H9 (cell line): ENCODE results near the gene NTMT2. TPM values are rescaled to one million over a fixed set of nuclear protein-coding genes. Genes with fewer than 3 reads are reported as not detected.

Experiments used
- DNase-seq: peaks from one replicate; pipeline ENCODE4 v3.0.0-alpha.2; 2017
- H2AFZ ChIP-seq: one replicate; pipeline ENCODE4 v1.6.1; 2013; ENCODE audit warnings: mild to moderate bottlenecking, low read length, control low read depth, moderate library complexity
- H2AK5ac ChIP-seq: 2 replicates; pipeline ENCODE4 v1.6.1; 2013; ENCODE audit warnings: low read length, control low read depth, mixed read lengths; ENCODE audit not compliant: insufficient read length
- H2BK120ac ChIP-seq: one replicate; pipeline ENCODE4 v1.6.1; 2013; ENCODE audit warnings: low read depth, mild to moderate bottlenecking, low read length, control low read depth, inconsistent platforms; ENCODE audit not compliant: poor library complexity, severe bottlenecking
- H2BK12ac ChIP-seq: 2 replicates; pipeline ENCODE4 v1.6.1; 2013; ENCODE audit warnings: low read length, control low read depth, mixed read lengths, low read depth; ENCODE audit not compliant: insufficient read length
- H2BK15ac ChIP-seq: 2 replicates; pipeline ENCODE4 v1.6.1; 2013; ENCODE audit warnings: low read depth, low read length, control low read depth
- H2BK20ac ChIP-seq: one replicate; pipeline ENCODE4 v1.6.1; 2013; ENCODE audit warnings: low read depth, mild to moderate bottlenecking, low read length, control low read depth, inconsistent platforms; ENCODE audit not compliant: poor library complexity, severe bottlenecking
- H2BK5ac ChIP-seq: 2 replicates; pipeline ENCODE4 v1.6.1; 2013; ENCODE audit warnings: low read length, control low read depth, mixed read lengths; ENCODE audit not compliant: insufficient read length
- H3K14ac ChIP-seq: 2 replicates; pipeline ENCODE4 v1.6.1; 2013; ENCODE audit warnings: low read length, control low read depth; ENCODE audit not compliant: insufficient read depth
- H3K18ac ChIP-seq: 2 replicates; pipeline ENCODE4 v1.6.1; 2013; ENCODE audit warnings: low read depth, mild to moderate bottlenecking, mixed read lengths, low read length, control low read depth; ENCODE audit not compliant: insufficient read length
- H3K23ac ChIP-seq: 2 replicates; pipeline ENCODE4 v1.6.1; 2013; ENCODE audit warnings: low read length, control low read depth, mixed read lengths, low read depth; ENCODE audit not compliant: insufficient read length
- H3K23me2 ChIP-seq: 2 replicates; pipeline ENCODE4 v1.6.1; 2013; ENCODE audit warnings: low read depth, mild to moderate bottlenecking, mixed read lengths, low read length, control low read depth; ENCODE audit not compliant: insufficient read length, poor library complexity, severe bottlenecking
- H3K27ac ChIP-seq: 2 replicates; pipeline ENCODE4 v1.5.1; 2013; ENCODE audit warnings: low read length, control low read depth, mixed read lengths, low read depth; ENCODE audit not compliant: insufficient read length
- H3K27me3 ChIP-seq: 2 replicates; pipeline ENCODE4 v1.6.1; 2013; ENCODE audit warnings: low read length, control low read depth, inconsistent platforms; ENCODE audit not compliant: insufficient read depth
- H3K4ac ChIP-seq: 2 replicates; pipeline ENCODE4 v1.6.1; 2013; ENCODE audit warnings: low read depth, mild to moderate bottlenecking, control low read depth, inconsistent platforms, low read length, moderate library complexity
- H3K4me1 ChIP-seq: 2 replicates; pipeline ENCODE4 v1.6.1; 2013; ENCODE audit warnings: low read length, control low read depth, inconsistent platforms; ENCODE audit not compliant: insufficient read depth
- H3K4me2 ChIP-seq: 2 replicates; pipeline ENCODE4 v1.6.1; 2013; ENCODE audit warnings: low read length, control low read depth, mixed read lengths; ENCODE audit not compliant: insufficient read length, insufficient read depth
- H3K56ac ChIP-seq: 2 replicates; pipeline ENCODE4 v1.6.1; 2013; ENCODE audit warnings: low read depth, mild to moderate bottlenecking, mixed read lengths, low read length, control low read depth; ENCODE audit not compliant: insufficient read length
- H3K79me1 ChIP-seq: 2 replicates; pipeline ENCODE4 v1.6.1; 2013; ENCODE audit warnings: low read depth, mild to moderate bottlenecking, moderate library complexity, low read length, control low read depth, inconsistent platforms; ENCODE audit not compliant: insufficient read depth, poor library complexity, severe bottlenecking
- H3K79me2 ChIP-seq: 2 replicates; pipeline ENCODE4 v1.6.1; 2013; ENCODE audit warnings: low read length, control low read depth, inconsistent platforms; ENCODE audit not compliant: insufficient read depth
- H3K9ac ChIP-seq: 2 replicates; pipeline ENCODE4 v1.6.1; 2013; ENCODE audit warnings: low read length, control low read depth, mixed read lengths; ENCODE audit not compliant: insufficient read length; ENCODE audit errors: extremely low read depth
- H3K9me3 ChIP-seq: one replicate; pipeline ENCODE4 v1.6.1; 2013; ENCODE audit warnings: low read depth, low read length, inconsistent platforms; ENCODE audit not compliant: control insufficient read depth
- H3T11ph ChIP-seq: one replicate; pipeline ENCODE4 v1.6.1; 2013; ENCODE audit warnings: mild to moderate bottlenecking, low read length, control low read depth, inconsistent platforms
- H4K20me1 ChIP-seq: one replicate; pipeline ENCODE4 v1.6.1; 2013; ENCODE audit not compliant: control insufficient read depth, insufficient read length, insufficient read depth
- H4K5ac ChIP-seq: 2 replicates; pipeline ENCODE4 v1.6.1; 2013; ENCODE audit warnings: low read depth, mild to moderate bottlenecking, mixed read lengths, low read length, control low read depth; ENCODE audit not compliant: insufficient read length
- H4K8ac ChIP-seq: replicated peaks from 2 replicates; pipeline ENCODE4 v1.6.1; 2013; ENCODE audit warnings: low read length, control low read depth, mixed read lengths, low read depth; ENCODE audit not compliant: insufficient read length
- H4K91ac ChIP-seq: 2 replicates; pipeline ENCODE4 v1.6.1; 2013; ENCODE audit warnings: low read depth, mild to moderate bottlenecking, moderate library complexity, mixed read lengths, low read length, control low read depth; ENCODE audit not compliant: insufficient read length
- H3K27ac Mint-ChIP-seq, 3 experiments: 2 replicates in 2 of 3; 3 replicates in 1 of 3; pipeline ENCODE4 v1.8.0; 2020 to 2021; ENCODE audit warnings: mixed read lengths in 3 of 3, mild to moderate bottlenecking in 1 of 3, moderate library complexity in 1 of 3
- H3K27me3 Mint-ChIP-seq: 2 replicates; pipeline ENCODE4 v1.8.0; 2021; ENCODE audit warnings: low read depth, mild to moderate bottlenecking, moderate library complexity, mixed read lengths
- H3K36me3 Mint-ChIP-seq, 3 experiments: 2 replicates in 2 of 3; 3 replicates in 1 of 3; pipeline ENCODE4 v1.8.0; 2020 to 2021; ENCODE audit warnings: low read depth in 3 of 3, mixed read lengths in 3 of 3; ENCODE audit not compliant: insufficient read depth in 1 of 3
- H3K4me1 Mint-ChIP-seq, 2 experiments: 2 replicates each; pipeline ENCODE4 v1.8.0; 2020; ENCODE audit warnings: mixed read lengths in 2 of 2
- H3K4me3 Mint-ChIP-seq, 2 experiments: 2 replicates in 1 of 2; 3 replicates in 1 of 2; pipeline ENCODE4 v1.8.0; 2020 to 2021; ENCODE audit warnings: mild to moderate bottlenecking in 2 of 2, mixed read lengths in 2 of 2, moderate library complexity in 1 of 2
- H3K9me3 Mint-ChIP-seq, 2 experiments: 2 replicates in 1 of 2; 3 replicates in 1 of 2; pipeline ENCODE4 v1.8.0; 2020; ENCODE audit warnings: mild to moderate bottlenecking in 2 of 2, mixed read lengths in 2 of 2, moderate library complexity in 1 of 2
- WGBS: extraction: QIAGEN DNeasy Blood & Tissue Kit; methylation state at CpG from one replicate; pipeline ENCODE4 v1.1.7; 2013; ENCODE audit warnings: missing lambda C conversion rate, low lambda C conversion rate, mixed read lengths; ENCODE audit not compliant: insufficient read length; ENCODE audit errors: extremely low coverage; 5-methylcytosine and 5-hydroxymethylcytosine counted together
- total RNA-seq: library from RNA; stranded (reverse); gene quantifications from 2 replicates; pipeline ENCODE4 v1.2.1, GENCODE V29; 2021
- TF ChIP-seq, protein P1 (sequence below): fragments of 200-600 bp; sonication (generic); conservative IDR thresholded peaks from 3 replicates; pipeline ENCODE4 v1.8.0; 2021; ENCODE audit warnings: antibody characterized with exemption, mild to moderate bottlenecking

The NTMT2 gene
- total RNA-seq, 1 experiment from 2014 or later, result 0.28 TPM

DNA sequence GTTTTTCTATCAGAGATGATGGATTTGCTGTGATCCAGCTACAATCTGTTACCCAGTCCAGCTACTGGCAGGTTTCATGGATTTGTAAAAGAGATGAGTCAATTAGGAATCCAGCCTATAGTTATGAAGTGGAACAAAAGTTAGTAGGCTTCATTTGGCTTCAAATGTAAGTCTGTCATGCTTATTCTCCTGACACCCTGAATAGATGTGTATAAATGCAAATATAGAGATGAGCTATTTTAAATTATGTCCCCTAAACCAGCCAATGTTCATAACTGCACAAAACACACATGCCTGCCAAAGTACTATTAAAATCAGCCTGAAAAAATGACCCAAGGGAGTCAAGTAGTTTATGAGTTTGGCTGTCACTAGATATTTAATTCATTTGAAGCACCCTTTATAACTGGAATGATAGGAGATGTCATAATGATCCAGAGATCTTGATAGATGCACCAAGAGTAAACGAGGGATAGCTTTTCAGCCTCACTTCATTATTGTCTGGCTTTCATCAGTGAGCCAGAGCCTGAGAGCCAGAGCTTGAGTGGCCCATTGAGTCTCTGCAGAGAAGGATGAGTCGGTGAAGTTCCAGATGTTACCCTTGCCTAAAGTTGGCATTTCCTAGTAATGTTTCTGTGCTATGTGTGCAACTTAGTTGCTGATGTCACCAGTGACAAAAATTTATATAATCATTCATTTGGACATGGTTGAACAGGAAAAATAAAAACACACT, 11.8 kb upstream of the NTMT2 start:
- Histone ChIP-seq H2BK120ac (no peak overlapping the region), H3K14ac (no peak overlapping the region), H2BK12ac (no peak overlapping the region), H3K79me2 (no peaks in the 10 kb centered on the region), H3K79me1 (no peaks in the 10 kb centered on the region), H3K4me2 (no peak overlapping the region), H3K27me3 (no peaks in the 10 kb centered on the region), H2AK5ac (no peak overlapping the region), H3K18ac (no peak overlapping the region), H4K91ac (no peak overlapping the region), H4K20me1 (no peaks in the 10 kb centered on the region), H4K8ac (no peak overlapping the region), H3K4ac (no peak overlapping the region), H3K9ac (no peak overlapping the region), H2BK20ac (no peak overlapping the region), H2BK15ac (no peak overlapping the region), H3K4me1 (no peaks in the 10 kb centered on the region), H2AFZ (no peak overlapping the region), H4K5ac (no peak overlapping the region), H3K56ac (no peak overlapping the region), H3K27ac (no peak overlapping the region), H2BK5ac (no peak overlapping the region), H3K23ac (no peak overlapping the region), H3T11ph (no peak overlapping the region), H3K23me2 (no peaks in the 10 kb centered on the region), H3K9me3 (no peaks in the 10 kb centered on the region)
- H3K27ac Mint-ChIP-seq, result no peak overlapping the region
- no peak overlapping the region for H3K4me3 Mint-ChIP-seq
- no CpG with 5 or more reads among the region's 2 CpGs for WGBS
- no peaks in the 10 kb centered on the region for H3K36me3 Mint-ChIP-seq
- TF ChIP-seq, protein P1, sequence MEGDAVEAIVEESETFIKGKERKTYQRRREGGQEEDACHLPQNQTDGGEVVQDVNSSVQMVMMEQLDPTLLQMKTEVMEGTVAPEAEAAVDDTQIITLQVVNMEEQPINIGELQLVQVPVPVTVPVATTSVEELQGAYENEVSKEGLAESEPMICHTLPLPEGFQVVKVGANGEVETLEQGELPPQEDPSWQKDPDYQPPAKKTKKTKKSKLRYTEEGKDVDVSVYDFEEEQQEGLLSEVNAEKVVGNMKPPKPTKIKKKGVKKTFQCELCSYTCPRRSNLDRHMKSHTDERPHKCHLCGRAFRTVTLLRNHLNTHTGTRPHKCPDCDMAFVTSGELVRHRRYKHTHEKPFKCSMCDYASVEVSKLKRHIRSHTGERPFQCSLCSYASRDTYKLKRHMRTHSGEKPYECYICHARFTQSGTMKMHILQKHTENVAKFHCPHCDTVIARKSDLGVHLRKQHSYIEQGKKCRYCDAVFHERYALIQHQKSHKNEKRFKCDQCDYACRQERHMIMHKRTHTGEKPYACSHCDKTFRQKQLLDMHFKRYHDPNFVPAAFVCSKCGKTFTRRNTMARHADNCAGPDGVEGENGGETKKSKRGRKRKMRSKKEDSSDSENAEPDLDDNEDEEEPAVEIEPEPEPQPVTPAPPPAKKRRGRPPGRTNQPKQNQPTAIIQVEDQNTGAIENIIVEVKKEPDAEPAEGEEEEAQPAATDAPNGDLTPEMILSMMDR, result no peak
- peaks cover 4 to 13% of the 10 kb centered on the region in 2 experiments; a peak in 3 of 4 replicates for H3K4me1 Mint-ChIP-seq
- peaks cover 9% of the 10 kb centered on the region for H3K27me3 Mint-ChIP-seq
- no peaks in the 10 kb centered on the region for H3K9me3 Mint-ChIP-seq
- DNase-seq, result no peak
